ENCODE data around the gene PTPRD.
"Not testable (repeated sequence)": the region's sequence is repeated elsewhere in the genome, so short reads cannot be mapped to it uniquely, and the experiment has no call there.

Gene PTPRD

GRCh38 chr9:9099646-9100045 lies 1513.2 kb downstream of the PTPRD start:
- DNase-seq = no peak

- DNase-seq = not testable (repeated sequence)
Measured at GRCh38 chr9:9097254-9097653, 1515.5 kb downstream of the PTPRD start.

- DNase-seq = no peak
Measured at GRCh38 chr9:9091387-9091786, 1521.4 kb downstream of the PTPRD start.

- no peak for DNase-seq
Measured at GRCh38 chr9:9079473-9079872, 1533.3 kb downstream of the PTPRD start.

DNA sequence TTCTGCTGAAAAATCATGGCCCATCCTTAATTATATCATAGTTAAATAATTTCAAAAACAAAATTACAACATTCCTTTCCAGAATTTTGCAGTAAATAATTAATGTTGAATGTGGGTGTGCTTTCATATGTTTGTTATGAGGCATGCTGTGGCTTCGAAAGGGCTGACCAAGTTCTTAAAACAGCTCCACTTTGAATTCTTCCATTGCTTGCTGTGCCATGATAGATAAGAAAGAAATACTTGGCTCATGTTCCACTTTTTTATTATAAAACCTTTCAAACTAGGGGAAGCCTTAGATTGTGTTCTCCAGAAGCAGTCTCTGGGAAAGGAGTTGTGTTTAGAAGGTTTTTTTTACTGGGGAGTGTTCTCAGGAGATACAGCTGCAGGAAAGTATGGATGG lies 1534.5 kb downstream of the PTPRD start:
- DNase-seq = no peak

GRCh38 chr9:9061627-9062026 lies 1551.2 kb downstream of the PTPRD start:
- DNase-seq = no peak

GRCh38 chr9:9054354-9054992 lies 1558.3 kb downstream of the PTPRD start:
- no peak for DNase-seq

DNA sequence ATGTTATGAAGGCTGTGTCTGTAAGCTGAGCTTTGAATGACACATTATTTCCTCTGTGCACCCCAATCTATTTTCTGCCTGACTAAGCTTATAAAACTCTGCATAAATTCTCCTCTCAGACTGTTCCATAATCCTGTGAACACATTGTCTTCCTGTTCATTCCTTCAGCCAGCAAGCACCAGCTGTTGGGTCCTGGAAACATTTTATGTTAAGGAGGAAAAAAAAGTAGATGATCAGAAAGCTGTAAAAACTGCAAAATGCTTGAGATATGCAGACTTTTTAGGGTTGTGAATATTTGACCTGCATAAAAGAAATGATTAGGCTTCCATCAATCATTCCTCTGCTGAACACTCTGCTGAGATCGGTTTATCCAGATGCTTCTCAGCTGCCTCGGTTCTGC lies 1567.2 kb downstream of the PTPRD start:
- DNase-seq = no peak

- DNase-seq = no peak
Measured at GRCh38 chr9:9045072-9045471, 1567.7 kb downstream of the PTPRD start.

DNA sequence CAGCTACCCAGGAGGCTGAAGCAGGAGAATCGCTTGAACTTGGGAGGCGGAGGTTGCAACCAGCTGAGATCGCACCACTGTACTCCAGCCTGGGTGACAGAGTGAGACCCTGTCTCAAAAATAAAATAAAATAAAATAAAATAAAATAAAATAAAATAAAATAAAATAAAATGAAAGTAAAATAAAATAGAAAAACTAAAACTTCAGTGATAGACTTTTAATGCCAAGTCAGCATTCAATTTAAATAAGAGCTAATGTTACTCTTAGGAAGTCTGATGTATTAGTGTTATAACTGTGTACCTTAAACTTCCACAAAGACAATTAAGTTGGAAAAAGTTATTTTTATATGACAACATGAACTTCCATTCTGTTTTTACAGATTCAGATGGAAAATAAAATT lies 1569.0 kb downstream of the PTPRD start:
- not testable (repeated sequence) for DNase-seq

DNA sequence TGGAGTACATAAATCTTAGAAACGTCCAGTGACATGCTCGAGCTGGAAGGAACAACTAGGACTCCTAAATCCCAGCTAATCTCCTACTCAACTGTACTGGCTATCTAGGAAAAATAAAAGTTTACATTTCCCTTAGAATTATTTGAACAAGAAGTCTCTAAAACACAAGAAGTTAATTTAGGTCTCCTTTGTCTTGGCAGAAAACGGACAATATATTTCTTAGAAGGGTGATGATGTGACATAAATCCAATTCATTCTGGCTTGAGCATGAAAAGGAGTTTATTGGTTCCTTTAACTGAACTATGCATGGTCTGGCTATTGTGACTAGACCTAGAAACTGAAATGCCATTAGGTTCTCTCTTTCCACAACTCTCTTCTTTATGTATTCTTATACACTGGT lies 1571.0 kb downstream of the PTPRD start:
- DNase-seq = no peak

DNA sequence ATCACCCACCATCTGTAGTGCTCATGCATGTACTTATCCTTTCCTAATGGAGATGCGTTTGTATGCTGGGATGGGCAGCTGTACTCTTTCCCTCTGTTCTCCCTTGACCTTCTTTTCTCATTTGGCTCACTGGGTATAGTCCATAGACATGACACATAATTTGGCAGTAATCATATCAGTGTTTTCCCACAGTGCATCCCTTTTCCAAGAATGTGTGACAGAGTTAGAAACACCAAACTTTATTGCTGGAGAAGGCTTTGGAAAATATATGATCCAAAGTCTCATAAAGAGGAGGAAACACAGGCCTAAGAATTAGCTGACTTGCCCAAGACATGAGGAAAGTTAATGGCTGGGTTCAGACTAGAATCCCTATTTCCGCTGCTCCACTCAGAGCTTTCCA lies 1579.8 kb downstream of the PTPRD start:
- no peak for DNase-seq

DNA sequence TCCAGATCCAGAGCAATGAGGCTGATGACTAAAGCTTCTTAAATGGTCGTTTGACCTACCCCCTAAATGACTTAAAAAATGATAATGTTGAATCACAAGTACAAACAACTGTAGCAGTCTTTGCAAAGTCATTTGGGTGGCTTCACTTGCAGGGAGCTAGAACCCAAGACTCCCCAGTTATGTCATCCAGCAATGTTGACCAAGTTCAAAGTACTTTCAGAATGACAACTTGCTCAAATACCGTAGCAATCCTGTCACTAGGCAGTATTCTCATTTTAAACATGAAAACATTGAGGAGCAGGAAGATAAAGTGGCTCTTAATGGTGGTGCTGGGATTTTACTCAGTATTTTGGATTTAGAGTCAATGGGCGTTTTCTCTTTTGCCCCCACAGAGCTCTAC lies 1596.2 kb downstream of the PTPRD start:
- DNase-seq = no peak

GRCh38 chr9:9004810-9005209 lies 1608.0 kb downstream of the PTPRD start:
- peak; percentile 18 for DNase-seq

GRCh38 chr9:9002826-9003583 lies 1609.8 kb downstream of the PTPRD start:
- DNase-seq = peak; percentile 68

- DNase-seq = no peak
Measured at GRCh38 chr9:8980496-8981013, 1632.2 kb downstream of the PTPRD start.

DNA sequence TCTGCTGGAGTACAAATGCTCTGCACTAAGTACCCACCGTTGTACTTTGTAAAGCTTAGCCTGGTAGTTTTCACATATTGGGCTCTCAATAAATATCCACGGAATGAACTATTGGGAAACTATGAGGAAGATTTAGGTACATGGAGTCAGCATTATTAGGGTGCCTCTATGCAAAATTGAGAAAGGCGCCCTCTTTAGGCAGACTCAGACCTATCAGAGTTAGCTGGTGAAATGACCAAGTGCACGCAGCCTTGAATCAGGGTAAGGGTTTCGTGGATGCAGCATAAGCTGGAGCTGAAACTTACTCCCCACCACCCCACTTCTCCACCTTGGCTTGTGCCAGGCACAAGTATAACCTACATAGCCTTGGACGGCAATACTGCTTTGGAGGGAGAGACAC lies 1634.5 kb downstream of the PTPRD start:
- no peak for DNase-seq

DNA sequence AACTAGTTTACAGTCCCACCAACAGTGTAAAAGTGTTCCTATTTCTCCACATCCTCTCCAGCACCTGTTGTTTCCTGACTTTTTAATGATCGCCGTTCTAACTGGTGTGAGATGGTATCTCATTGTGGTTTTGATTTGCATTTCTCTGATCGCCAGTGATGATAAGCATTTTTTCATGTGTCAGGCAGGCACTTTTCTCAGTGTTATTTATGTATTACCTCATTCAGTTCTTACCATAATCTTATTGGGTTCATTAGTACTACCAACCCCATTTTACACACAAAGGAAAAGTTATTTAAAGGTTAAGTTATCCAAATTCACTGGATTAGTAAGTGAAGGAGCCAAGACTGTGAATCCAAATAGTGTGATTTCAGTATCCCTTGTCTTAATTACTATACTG lies 1644.5 kb downstream of the PTPRD start:
- DNase-seq = not testable (repeated sequence)

DNA sequence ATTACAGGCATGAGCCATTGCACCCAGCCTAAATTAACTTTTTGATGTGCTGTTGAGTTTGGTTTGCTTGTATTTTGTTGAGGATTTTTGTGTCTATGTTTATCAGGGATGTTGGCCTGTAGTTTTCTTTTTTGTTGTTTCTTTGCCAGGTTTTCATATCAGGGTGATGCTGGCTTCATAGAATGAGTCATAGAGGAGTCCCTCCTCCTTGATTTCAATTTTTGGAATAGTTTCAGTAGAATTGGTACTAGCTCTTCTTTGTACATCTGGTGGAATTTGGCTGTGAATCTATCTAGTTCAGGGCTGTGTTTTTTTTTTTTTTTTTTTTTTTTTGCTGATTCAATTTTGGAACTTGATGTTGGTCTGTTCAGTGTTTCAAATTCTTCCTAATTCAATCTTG lies 1648.9 kb downstream of the PTPRD start:
- no peak for DNase-seq

GRCh38 chr9:8962084-8962483 lies 1650.7 kb downstream of the PTPRD start:
- no peak for DNase-seq

DNA sequence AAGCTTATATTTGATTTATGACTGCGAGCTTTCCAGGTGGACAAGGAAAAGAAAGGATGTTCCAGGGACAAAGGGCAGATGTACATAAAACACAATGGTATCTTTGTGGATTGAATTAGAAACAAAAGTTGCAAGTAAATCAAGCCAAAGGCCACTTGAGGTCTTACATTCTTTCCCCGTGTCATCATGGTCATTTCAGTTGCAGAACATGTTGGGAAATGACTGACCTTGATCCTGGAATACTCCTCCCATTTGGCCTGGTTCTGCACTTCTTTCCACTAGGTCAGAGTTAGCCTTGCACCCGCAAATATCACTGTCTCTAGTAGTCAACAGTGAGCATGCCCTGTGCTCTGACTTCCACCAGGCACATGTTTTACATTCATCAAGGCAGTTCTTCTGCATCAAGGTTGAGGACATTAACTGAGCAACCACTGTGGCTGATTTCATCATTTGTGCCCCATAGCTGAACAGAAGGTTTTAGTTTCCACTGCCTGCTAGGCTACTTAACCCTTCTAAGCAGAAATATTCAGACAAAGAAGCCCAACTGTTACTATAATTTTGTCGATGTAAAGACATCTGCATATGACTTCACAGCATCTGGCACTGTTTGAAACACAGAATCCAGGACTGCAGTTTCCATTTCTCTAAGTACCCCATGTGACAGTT lies 1651.5 kb downstream of the PTPRD start:
- no peak for DNase-seq

DNA sequence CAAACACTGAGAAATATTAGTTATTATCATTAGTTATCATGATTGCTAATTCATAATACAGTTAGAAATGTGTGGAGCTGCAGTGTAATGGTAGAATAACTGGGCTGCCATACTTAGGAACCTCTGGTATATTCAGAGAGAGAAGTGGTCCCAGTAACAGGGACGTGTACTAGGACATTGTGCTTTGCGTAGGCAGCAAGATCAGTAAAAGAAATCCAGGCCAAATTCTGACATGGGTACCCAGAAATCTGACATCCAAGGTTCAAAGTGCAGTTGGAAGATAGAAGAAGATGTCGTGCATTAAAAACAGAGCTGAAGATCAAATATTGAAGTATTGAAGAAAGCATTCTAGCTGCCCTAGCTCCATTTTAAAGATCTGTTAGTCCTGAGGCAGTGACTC lies 1652.5 kb downstream of the PTPRD start:
- DNase-seq = no peak

GRCh38 chr9:8958358-8958757 lies 1654.4 kb downstream of the PTPRD start:
- DNase-seq = no peak

GRCh38 chr9:8955315-8955714 lies 1657.5 kb downstream of the PTPRD start:
- no peak for DNase-seq
